SU-DHL-6 (cell line): ENCODE data around the gene TRPM8.
"Not testable (repeated sequence)": the region's sequence is repeated elsewhere in the genome, so short reads cannot be mapped to it uniquely, and the experiment has no call there.

Experiments used
- H2AFZ ChIP-seq: fragments of 200-600 bp; sonication (generic); 2 replicates; pipeline ENCODE4 v1.6.1; 2014; ENCODE audit warnings: low read depth, mild to moderate bottlenecking, moderate library complexity, mixed read lengths, antibody characterized with exemption, low read length; ENCODE audit not compliant: severe bottlenecking
- H3F3A ChIP-seq: fragments of 200-600 bp; shearing (Covaris generic); 2 replicates; pipeline ENCODE4 v1.6.0; 2016; ENCODE audit warnings: antibody characterized with exemption, mild to moderate bottlenecking; ENCODE audit not compliant: insufficient read depth
- H3K27ac ChIP-seq: fragments of 200-600 bp; sonication (generic); 2 replicates; pipeline ENCODE4 v1.5.1; 2016; ENCODE audit warnings: low read depth, mild to moderate bottlenecking, low read length, moderate library complexity, mixed read lengths
- H3K27me3 ChIP-seq: fragments of 200-600 bp; sonication (generic), shearing (Covaris generic); 2 replicates; pipeline ENCODE4 v1.6.0; 2014; ENCODE audit warnings: mild to moderate bottlenecking, low read length
- H3K36me3 ChIP-seq: fragments of 200-600 bp; sonication (generic); 2 replicates; pipeline ENCODE4 v1.6.1; 2014; ENCODE audit warnings: mild to moderate bottlenecking, low read length, mixed read lengths
- H3K4me2 ChIP-seq: fragments of 300-600, 200-600 bp; shearing (Covaris generic), sonication (generic); 2 replicates; pipeline ENCODE4 v1.6.0; 2014; ENCODE audit warnings: low read length, low read depth, mild to moderate bottlenecking; ENCODE audit not compliant: poor library complexity, severe bottlenecking
- H3K4me3 ChIP-seq: fragments of 200-600 bp; sonication (generic); 2 replicates; pipeline ENCODE4 v1.5.1; 2014; ENCODE audit warnings: antibody characterized with exemption, low read length, mild to moderate bottlenecking, mixed read lengths; ENCODE audit not compliant: insufficient read depth, poor library complexity, severe bottlenecking
- H3K79me2 ChIP-seq: fragments of 200-600 bp; sonication (generic); 2 replicates; pipeline ENCODE4 v1.6.1; 2014; ENCODE audit warnings: mild to moderate bottlenecking, low read length, moderate library complexity; ENCODE audit not compliant: insufficient read depth
- H3K9ac ChIP-seq: fragments of 200-600 bp; sonication (generic); 2 replicates; pipeline ENCODE4 v1.7.0; 2014; ENCODE audit warnings: mild to moderate bottlenecking, low read length
- H3K9me2 ChIP-seq: fragments of 200-600 bp; sonication (generic); replicated peaks from 2 replicates; pipeline ENCODE4 v1.6.1; 2014; ENCODE audit warnings: low read length; ENCODE audit not compliant: insufficient read depth
- H3K9me3 ChIP-seq: fragments of 200-600 bp; sonication (generic); 2 replicates; pipeline ENCODE4 v1.6.1; 2014; ENCODE audit warnings: low read length, mixed read lengths; ENCODE audit not compliant: insufficient read depth
- H4K20me1 ChIP-seq: fragments of 200-600 bp; sonication (generic); 2 replicates; pipeline ENCODE4 v1.6.1; 2014; ENCODE audit warnings: low read depth, mild to moderate bottlenecking, antibody characterized with exemption, low read length, moderate library complexity, mixed read lengths
- CTCF ChIP-seq: fragments of 200-600 bp; sonication (generic); IDR thresholded peaks from one replicate; pipeline ENCODE4 v1.5.1; 2017; ENCODE audit warnings: antibody characterized with exemption, mild to moderate bottlenecking, low read length, moderate library complexity; ENCODE audit not compliant: insufficient read depth, poor library complexity, severe bottlenecking
- EZH2phosphoT487 ChIP-seq: fragments of 200-600 bp; sonication (generic), shearing (Covaris generic); conservative IDR thresholded peaks from 2 replicates; pipeline ENCODE4 v1.6.1; 2018; ENCODE audit warnings: mild to moderate bottlenecking, antibody characterized with exemption, low read length, moderate library complexity, mixed read lengths

TRPM8 gene

DNA sequence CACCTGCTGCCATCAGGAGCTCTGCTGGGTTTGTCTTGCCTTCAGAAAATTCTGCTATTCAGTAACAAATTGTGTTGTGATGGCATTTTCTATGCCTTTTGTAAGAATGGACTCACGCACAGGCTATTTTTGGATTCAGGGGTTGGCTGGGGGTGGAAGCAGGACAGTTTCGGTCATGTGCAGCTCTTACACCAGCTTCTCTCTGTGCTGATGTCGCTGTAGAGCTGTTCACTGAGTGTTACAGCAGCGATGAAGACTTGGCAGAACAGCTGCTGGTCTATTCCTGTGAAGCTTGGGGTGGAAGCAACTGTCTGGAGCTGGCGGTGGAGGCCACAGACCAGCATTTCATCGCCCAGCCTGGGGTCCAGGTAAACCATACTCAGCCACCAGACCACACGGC is 49.2 kb downstream of the TRPM8 start:
- H3K27me3 ChIP-seq = no peaks in the 10 kb centered on the region
- H3F3A ChIP-seq = no peaks in the 10 kb centered on the region
- no peaks in the 10 kb centered on the region for H4K20me1 ChIP-seq
- H3K4me2 ChIP-seq = no peak overlapping the region
- H3K36me3 ChIP-seq = no peaks in the 10 kb centered on the region
- H3K9ac ChIP-seq = no peak overlapping the region
- no peak overlapping the region for H3K27ac ChIP-seq
- no peak overlapping the region for H2AFZ ChIP-seq
- H3K9me2 ChIP-seq = no peaks in the 10 kb centered on the region
- no peaks in the 10 kb centered on the region for H3K9me3 ChIP-seq
- H3K79me2 ChIP-seq = no peaks in the 10 kb centered on the region
- no peak overlapping the region for H3K4me3 ChIP-seq
- TF ChIP-seq EZH2phosphoT487 (no peak), CTCF (no peak)

- TF ChIP-seq CTCF = no peak
- H3K4me3 ChIP-seq = no peak overlapping the region
- no peaks in the 10 kb centered on the region for H3K36me3 ChIP-seq
- H2AFZ ChIP-seq = no peak overlapping the region
- H3K9ac ChIP-seq = no peak overlapping the region
- H3K9me2 ChIP-seq = no peaks in the 10 kb centered on the region
- no peak overlapping the region for H3K27ac ChIP-seq
- no peaks in the 10 kb centered on the region for H3F3A ChIP-seq
- H3K4me2 ChIP-seq = no peak overlapping the region
- H3K27me3 ChIP-seq = no peaks in the 10 kb centered on the region
- H3K9me3 ChIP-seq = no peaks in the 10 kb centered on the region
- no peaks in the 10 kb centered on the region for H4K20me1 ChIP-seq
- H3K79me2 ChIP-seq = no peaks in the 10 kb centered on the region
Observed at GRCh38 chr2:233967164-233967563, 50.0 kb downstream of the TRPM8 start.

- Histone ChIP-seq H3K9me3 (no peaks in the 10 kb centered on the region), H2AFZ (no peak overlapping the region)
Observed at GRCh38 chr2:233968556-233968955, 51.4 kb downstream of the TRPM8 start.

DNA sequence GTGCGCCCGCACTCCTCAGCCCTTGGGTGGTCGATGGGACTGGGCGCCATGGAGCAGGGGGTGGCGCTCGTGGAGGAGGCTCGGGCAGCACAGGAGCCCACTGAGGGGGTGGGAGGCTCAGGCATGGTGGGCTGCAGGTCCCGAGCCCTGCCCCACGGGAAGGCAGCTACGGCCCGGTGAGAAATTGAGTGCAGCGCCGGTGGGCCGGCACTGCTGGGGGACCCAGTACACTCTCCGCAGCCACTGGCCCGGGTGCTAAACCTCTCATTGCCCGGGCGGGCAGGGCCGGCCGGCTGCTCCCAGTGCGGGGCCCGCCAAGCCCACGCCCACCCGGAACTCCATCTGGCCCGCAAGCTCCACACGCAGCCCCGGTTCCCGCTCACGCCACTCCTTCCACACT is 55.3 kb downstream of the TRPM8 start:
- H3K4me3 ChIP-seq, H3K9ac ChIP-seq, H4K20me1 ChIP-seq, H3F3A ChIP-seq, H3K36me3 ChIP-seq, H2AFZ ChIP-seq, H3K9me2 ChIP-seq, H3K27me3 ChIP-seq, H3K9me3 ChIP-seq, H3K79me2 ChIP-seq, H3K27ac ChIP-seq, H3K4me2 ChIP-seq: not testable (repeated sequence)

More at GRCh38 chr2:233968556-233968955, 51.4 kb downstream of the TRPM8 start:
- Histone ChIP-seq H3K4me3 (no peak overlapping the region), H3K36me3 (no peaks in the 10 kb centered on the region), H3F3A (no peaks in the 10 kb centered on the region), H3K9me2 (no peaks in the 10 kb centered on the region), H4K20me1 (no peaks in the 10 kb centered on the region), H3K27me3 (no peaks in the 10 kb centered on the region), H3K9ac (no peak overlapping the region), H3K79me2 (no peaks in the 10 kb centered on the region), H3K27ac (no peak overlapping the region), H3K4me2 (no peak overlapping the region)
- TF ChIP-seq EZH2phosphoT487 = no peak
- no peak for TF ChIP-seq CTCF
